Hepatocyte (in vitro differentiated cells): ENCODE measurements around the gene SAP30BP. TPM values are rescaled to one million over a fixed set of nuclear protein-coding genes. Genes with fewer than 3 reads are reported as not detected.

Experiments used
- DNase-seq: peaks from one replicate; pipeline ENCODE4 v3.0.0-alpha.2; 2016; ENCODE audit warnings: low spot score
- H2AFZ ChIP-seq: fragments of 200-600 bp; sonication (generic); 2 replicates; pipeline ENCODE4 v1.6.0; 2016; ENCODE audit warnings: antibody characterized with exemption, mild to moderate bottlenecking
- H3K27ac ChIP-seq: fragments of 200-600 bp; sonication (generic); 2 replicates; pipeline ENCODE4 v1.5.1; 2016; ENCODE audit warnings: mild to moderate bottlenecking
- H3K27me3 ChIP-seq: fragments of 200-600 bp; sonication (generic); 2 replicates; pipeline ENCODE4 v1.6.1; 2016
- H3K36me3 ChIP-seq: fragments of 200-600 bp; sonication (generic); replicated peaks from 2 replicates; pipeline ENCODE4 v1.5.1; 2016; ENCODE audit warnings: low read depth; ENCODE audit not compliant: insufficient read depth
- H3K4me1 ChIP-seq: fragments of 200-600 bp; sonication (generic); 2 replicates; pipeline ENCODE4 v1.5.1; 2016; ENCODE audit warnings: mild to moderate bottlenecking, moderate library complexity; ENCODE audit not compliant: insufficient read depth
- H3K4me2 ChIP-seq: fragments of 200-600 bp; sonication (generic); 2 replicates; pipeline ENCODE4 v1.6.0; 2016
- H3K4me3 ChIP-seq: fragments of 200-600 bp; sonication (generic); 2 replicates; pipeline ENCODE4 v1.5.1; 2016; ENCODE audit warnings: mild to moderate bottlenecking
- H3K79me2 ChIP-seq: fragments of 200-600 bp; sonication (generic); 2 replicates; pipeline ENCODE4 v1.6.0; 2017; ENCODE audit warnings: mild to moderate bottlenecking
- H3K9me2 ChIP-seq: fragments of 200-600 bp; sonication (generic); replicated peaks from 2 replicates; pipeline ENCODE4 v1.6.0; 2017; ENCODE audit warnings: mild to moderate bottlenecking; ENCODE audit not compliant: insufficient read depth
- H3K9me3 ChIP-seq: fragments of 200-600 bp; sonication (generic); 2 replicates; pipeline ENCODE4 v1.5.1; 2016; ENCODE audit warnings: low read depth, mild to moderate bottlenecking
- H4K20me1 ChIP-seq: fragments of 200-600 bp; sonication (generic); 2 replicates; pipeline ENCODE4 v1.6.0; 2016; ENCODE audit warnings: mild to moderate bottlenecking; ENCODE audit not compliant: insufficient read depth, poor library complexity, severe bottlenecking
- CTCF ChIP-seq: fragments of 200-600 bp; sonication (generic); IDR thresholded peaks from 2 replicates; pipeline ENCODE4 v1.5.1; 2016; ENCODE audit warnings: antibody characterized with exemption, mild to moderate bottlenecking; ENCODE audit not compliant: poor library complexity
- EZH2 ChIP-seq: fragments of 200-600 bp; sonication (generic); IDR thresholded peaks from 2 replicates; pipeline ENCODE4 v1.6.1; 2016; ENCODE audit warnings: antibody characterized with exemption, mild to moderate bottlenecking, borderline replicate concordance
- EZH2phosphoT487 ChIP-seq: fragments of 200-600 bp; sonication (generic); IDR thresholded peaks from one replicate; pipeline ENCODE4 v1.6.1; 2018; ENCODE audit warnings: antibody characterized with exemption, mild to moderate bottlenecking, low read depth, moderate library complexity; ENCODE audit not compliant: unreplicated experiment, severe bottlenecking
- WGBS: methylation state at CpG from one replicate; pipeline ENCODE4 v1.1.6; 2016; ENCODE audit warnings: low lambda C conversion rate; ENCODE audit errors: missing lambda C conversion rate; 5-methylcytosine and 5-hydroxymethylcytosine counted together
- polyA plus RNA-seq: library from polyadenylated mRNA; unstranded; fragments of >200 nt; fragmentation: Nextera tagmentation; extraction: Ambion mirVana; gene quantifications from 2 replicates; pipeline ENCODE4 v1.2.1, GENCODE V29; 2016
- total RNA-seq: library from RNA; depleted of rRNA; stranded (reverse); fragments of >200 nt; gene quantifications from 2 replicates; pipeline ENCODE4 v1.2.3, GENCODE V29; 2014

Gene SAP30BP
- total and polyA plus RNA-seq, 2 experiments from 2014 or later, result 67.5 to 89.9 TPM

- H2AFZ ChIP-seq, result no peak overlapping the region
- WGBS, result 85% methylated on average over 2 of the region's 2 CpGs
- H3K4me2 ChIP-seq, result no peak overlapping the region
- H3K36me3 ChIP-seq, result no peaks in the 10 kb centered on the region
- TF ChIP-seq EZH2 (no peak), CTCF (no peak), EZH2phosphoT487 (no peak)
- no peak overlapping the region for H3K27ac ChIP-seq
- peaks cover 4% of the 10 kb centered on the region for H3K4me1 ChIP-seq
- H3K9me2 ChIP-seq, result no peaks in the 10 kb centered on the region
- peaks cover 9% of the 10 kb centered on the region for H3K79me2 ChIP-seq
- no peak overlapping the region for H3K4me3 ChIP-seq
- H3K27me3 ChIP-seq, result peaks cover 3% of the 10 kb centered on the region
- H3K9me3 ChIP-seq, result no peaks in the 10 kb centered on the region
- no peaks in the 10 kb centered on the region for H4K20me1 ChIP-seq
- no peak for DNase-seq
Measured at GRCh38 chr17:75719732-75720131, 52.6 kb downstream of the SAP30BP start.

- peaks cover 4% of the 10 kb centered on the region for H3K4me1 ChIP-seq
- H3K4me2 ChIP-seq, result peak within 1 kb of the TSS; percentile 86
- H3K79me2 ChIP-seq, result peaks cover 9% of the 10 kb centered on the region
- no peaks in the 10 kb centered on the region for H3K9me3 ChIP-seq
- no peaks in the 10 kb centered on the region for H3K36me3 ChIP-seq
- DNase-seq, result peak; percentile 93
- WGBS, result 22% methylated on average over 22 of the region's 70 CpGs
- peak within 1 kb of the TSS; percentile 51 for H3K4me3 ChIP-seq
- TF ChIP-seq CTCF (no peak), EZH2 (peak; percentile 60)
- H3K9me2 ChIP-seq, result no peaks in the 10 kb centered on the region
- peaks cover 3% of the 10 kb centered on the region for H3K27me3 ChIP-seq
- H4K20me1 ChIP-seq, result no peaks in the 10 kb centered on the region
- peak within 1 kb of the TSS; percentile 89 for H3K27ac ChIP-seq
- peak within 1 kb of the TSS; percentile 37 for H2AFZ ChIP-seq
Measured at GRCh38 chr17:75720656-75721462, 53.7 kb downstream of the SAP30BP start, which contains the start of gene ITGB4. ITGB4 (plus strand) TSS chr17:75721459; CDS start chr17:75724704, 3,245 bp downstream.

- Histone ChIP-seq H3K9me3 (no peaks in the 10 kb centered on the region), H3K4me2 (peak overlapping the region; percentile 86), H3K36me3 (no peaks in the 10 kb centered on the region), H3K27ac (peak overlapping the region; percentile 89), H4K20me1 (no peaks in the 10 kb centered on the region), H3K4me3 (peak overlapping the region; percentile 51), H3K79me2 (peaks cover 9% of the 10 kb centered on the region), H3K27me3 (peaks cover 3% of the 10 kb centered on the region), H3K9me2 (no peaks in the 10 kb centered on the region), H2AFZ (peak overlapping the region; percentile 34), H3K4me1 (peaks cover 4% of the 10 kb centered on the region)
- no peak for DNase-seq
- TF ChIP-seq EZH2, result no peak
- TF ChIP-seq CTCF, result no peak
- no peak for TF ChIP-seq EZH2phosphoT487
- WGBS, result 60% methylated on average over 10 of the region's 33 CpGs
Measured at GRCh38 chr17:75721463-75722011, 54.4 kb downstream of the SAP30BP start.
